Measurements from ENCODE around the gene AKR1A1.

DNA sequence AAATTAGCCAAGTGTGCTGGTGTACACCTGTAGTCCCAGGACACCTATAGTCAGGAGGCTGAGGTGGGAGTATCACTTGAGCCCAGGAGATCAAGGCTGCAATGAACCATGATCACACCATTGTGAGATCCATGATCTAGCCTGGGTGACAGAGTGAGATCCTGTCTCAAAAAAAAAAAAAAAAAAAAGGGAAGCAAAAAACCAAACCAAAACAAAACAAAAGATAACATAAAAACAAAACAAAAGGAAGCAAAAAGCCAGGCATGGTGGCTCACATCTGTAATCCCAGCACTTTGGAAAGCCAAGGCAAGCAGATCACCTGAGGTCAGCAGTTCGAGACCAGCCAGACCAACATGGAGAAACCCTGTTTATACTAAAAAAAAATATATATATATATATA lies 9.4 kb upstream of the AKR1A1 start:
- TF ChIP-seq, protein P1, sequence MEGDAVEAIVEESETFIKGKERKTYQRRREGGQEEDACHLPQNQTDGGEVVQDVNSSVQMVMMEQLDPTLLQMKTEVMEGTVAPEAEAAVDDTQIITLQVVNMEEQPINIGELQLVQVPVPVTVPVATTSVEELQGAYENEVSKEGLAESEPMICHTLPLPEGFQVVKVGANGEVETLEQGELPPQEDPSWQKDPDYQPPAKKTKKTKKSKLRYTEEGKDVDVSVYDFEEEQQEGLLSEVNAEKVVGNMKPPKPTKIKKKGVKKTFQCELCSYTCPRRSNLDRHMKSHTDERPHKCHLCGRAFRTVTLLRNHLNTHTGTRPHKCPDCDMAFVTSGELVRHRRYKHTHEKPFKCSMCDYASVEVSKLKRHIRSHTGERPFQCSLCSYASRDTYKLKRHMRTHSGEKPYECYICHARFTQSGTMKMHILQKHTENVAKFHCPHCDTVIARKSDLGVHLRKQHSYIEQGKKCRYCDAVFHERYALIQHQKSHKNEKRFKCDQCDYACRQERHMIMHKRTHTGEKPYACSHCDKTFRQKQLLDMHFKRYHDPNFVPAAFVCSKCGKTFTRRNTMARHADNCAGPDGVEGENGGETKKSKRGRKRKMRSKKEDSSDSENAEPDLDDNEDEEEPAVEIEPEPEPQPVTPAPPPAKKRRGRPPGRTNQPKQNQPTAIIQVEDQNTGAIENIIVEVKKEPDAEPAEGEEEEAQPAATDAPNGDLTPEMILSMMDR (IDR thresholded peaks at IDR 0.05; ENCODE audit: insufficient read depth, low read length, poor library complexity, severe bottlenecking): no peak
- TF ChIP-seq EZH2phosphoT487 (conservative IDR thresholded peaks at IDR 0.05; ENCODE audit: low read length): no peak

Data from SU-DHL-6 (cell line).